K562 (cell line): ENCODE data around the gene DLX3. TPM values are rescaled to one million over a fixed set of nuclear protein-coding genes. Genes with fewer than 3 reads are reported as not detected.

Experiments used
- ATAC-seq: fragments of 200-7000 bp; cut with Tn5 transposase; 3 replicates; pipeline ENCODE4 v1.9.1; 2020; ENCODE audit warnings: moderate library complexity
- BruUV-seq: library from RNA; stranded (reverse); fragments of 400-500 nt; replicated peaks from 2 replicates; lab custom pipeline; 2021; lab: Mats Ljungman, UMichigan
- CTCF ChIA-PET: fragments of 300-600 bp; formaldehyde crosslinking; extraction: SDS; loops from one replicate; lab custom pipeline; 2021; ENCODE audit warnings: low intra/inter-chr PET ratio; lab: Yijun Ruan, JAX
- POLR2A ChIA-PET: fragments of 300-600, 350-650 bp; sonication (Branson Sonifier 250); formaldehyde crosslinking; extraction: SDS; loops from one replicate; lab custom pipeline; 2021; ENCODE audit warnings: antibody characterized with exemption, inconsistent platforms; lab: Yijun Ruan, JAX
- DNase-seq, 4 experiments: peaks; one replicate each; pipeline versions ENCODE4 v3.0.0 to v3.0.0-alpha.2; 2011 to 2018; ENCODE audit warnings: low spot score in 3 of 4, mixed read lengths in 3 of 4; ENCODE audit errors: extremely low read depth in 1 of 4
- FAIRE-seq: peaks from 2 replicates; lab custom pipeline; 2011; peaks lifted over from hg19 to GRCh38; lab: Jason Lieb, UNC
- H2AFZ ChIP-seq: 2 replicates; pipeline ENCODE4 v1.6.0; 2011; ENCODE audit warnings: low read depth, low read length, control low read depth, inconsistent platforms
- H3K27ac ChIP-seq: fragments of 200-600 bp; 3 replicates; pipeline ENCODE4 v1.8.0; 2011; ENCODE audit warnings: low read depth, mild to moderate bottlenecking, control low read depth, inconsistent platforms, low read length, moderate library complexity, mixed read lengths; ENCODE audit errors: extremely low read depth
- H3K27me3 ChIP-seq, 2 experiments: fragments of 300-600 bp in 1 of 2; 2 replicates in 1 of 2; 3 replicates in 1 of 2; pipeline versions ENCODE4 v1.6.0 to v1.8.0; 2011; ENCODE audit warnings: inconsistent platforms in 2 of 2, low read length in 2 of 2, mild to moderate bottlenecking in 1 of 2, mixed read lengths in 1 of 2, moderate library complexity in 1 of 2; ENCODE audit not compliant: control insufficient read depth in 2 of 2, insufficient read depth in 2 of 2
- H3K36me3 ChIP-seq: fragments of 300-600 bp; 3 replicates; pipeline ENCODE4 v1.8.0; 2011; ENCODE audit warnings: mild to moderate bottlenecking, low read length, inconsistent platforms; ENCODE audit not compliant: control insufficient read depth, insufficient read depth
- H3K4me1 ChIP-seq, 2 experiments: fragments of 200-600 bp in 1 of 2; replicated peaks in 1 of 2; 2 replicates in 1 of 2; 3 replicates in 1 of 2; pipeline versions ENCODE4 v1.5.1 to v1.8.0; 2011; ENCODE audit warnings: inconsistent platforms in 2 of 2, low read length in 2 of 2, mild to moderate bottlenecking in 1 of 2, mixed read lengths in 1 of 2, moderate library complexity in 1 of 2; ENCODE audit not compliant: control insufficient read depth in 2 of 2, insufficient read depth in 2 of 2
- H3K4me2 ChIP-seq: 2 replicates; pipeline ENCODE4 v1.6.1; 2011; ENCODE audit warnings: low read length, control low read depth, inconsistent platforms, mixed read lengths; ENCODE audit not compliant: insufficient read depth
- H3K4me3 ChIP-seq: fragments of 200-600 bp; sonication (generic), shearing (Covaris generic); 2 replicates; pipeline ENCODE4 v1.5.1; 2016; ENCODE audit warnings: control low read depth, inconsistent platforms
- H3K79me2 ChIP-seq: fragments of 200-600 bp; 3 replicates; pipeline ENCODE4 v1.8.0; 2011; ENCODE audit warnings: low read length, inconsistent platforms; ENCODE audit not compliant: control insufficient read depth, insufficient read depth
- H3K9ac ChIP-seq, 2 experiments: 2 replicates each; pipeline versions ENCODE4 v1.6.0 to v1.6.1; 2011; ENCODE audit warnings: low read depth in 2 of 2, low read length in 2 of 2, control low read depth in 1 of 2, inconsistent platforms in 1 of 2, mild to moderate bottlenecking in 1 of 2, mixed read lengths in 1 of 2; ENCODE audit not compliant: insufficient read depth in 1 of 2
- H3K9me1 ChIP-seq: one replicate; pipeline ENCODE4 v1.6.0; 2011; ENCODE audit warnings: inconsistent platforms, mild to moderate bottlenecking, low read length, moderate library complexity; ENCODE audit not compliant: control insufficient read depth, insufficient read depth
- H3K9me3 ChIP-seq: replicated peaks from 2 replicates; pipeline ENCODE4 v1.5.1; 2011; ENCODE audit warnings: low read depth, low read length, inconsistent platforms; ENCODE audit not compliant: control insufficient read depth, insufficient read depth
- H4K20me1 ChIP-seq: replicated peaks from 2 replicates; pipeline ENCODE4 v1.6.1; 2011; ENCODE audit warnings: low read length, inconsistent platforms, mixed read lengths; ENCODE audit not compliant: control insufficient read depth, insufficient read depth
- ATF4 ChIP-seq: fragments of 450-650 bp; formaldehyde crosslinking; IDR thresholded peaks from 2 replicates; pipeline ENCODE4 v1.4.0; 2022; ENCODE audit warnings: mild to moderate bottlenecking, moderate library complexity
- CC2D1A ChIP-seq: fragments of 450-650 bp; IDR thresholded peaks from 2 replicates; pipeline ENCODE4 v1.6.1; 2017; ENCODE audit warnings: mild to moderate bottlenecking
- IFI16 ChIP-seq: fragments of 250-450 bp; sonication (Bioruptor Pico); IDR thresholded peaks from 2 replicates; pipeline ENCODE4 v2.1.2; 2022; ENCODE audit warnings: mild to moderate bottlenecking, inconsistent platforms
- IRF2 ChIP-seq: sonication (generic); formaldehyde crosslinking; IDR thresholded peaks from 2 replicates; pipeline ENCODE4 v1.8.1; 2022; ENCODE audit warnings: mild to moderate bottlenecking, missing genetic modification reagents
- RBFOX2 ChIP-seq: fragments of 200-400 bp; formaldehyde crosslinking; IDR thresholded peaks from 2 replicates; pipeline ENCODE4 v1.6.1; 2017; ENCODE audit warnings: low read depth, mild to moderate bottlenecking, low read length, moderate library complexity
- SNRNP70 ChIP-seq: fragments of 200-400 bp; formaldehyde crosslinking; optimal IDR thresholded peaks from 2 replicates; pipeline ENCODE3; 2017; ENCODE audit warnings: low read depth, low read length
- SRSF1 ChIP-seq: fragments of 200-400 bp; formaldehyde crosslinking; IDR thresholded peaks from 2 replicates; pipeline ENCODE4 v1.6.1; 2017; ENCODE audit warnings: mild to moderate bottlenecking, low read depth, low read length, moderate library complexity
- ZBTB12 ChIP-seq: fragments of 250-450 bp; sonication (Bioruptor Pico); IDR thresholded peaks from 2 replicates; pipeline ENCODE4 v1.4.0; 2020
- ZBTB34 ChIP-seq: fragments of 250-450 bp; sonication (Bioruptor Pico); IDR thresholded peaks from 2 replicates; pipeline ENCODE4 v1.8.0; 2021; ENCODE audit warnings: mild to moderate bottlenecking, moderate library complexity
- ZNF174 ChIP-seq: fragments of 250-450 bp; sonication (Bioruptor Pico); IDR thresholded peaks from 2 replicates; pipeline ENCODE4 v1.4.0; 2020; ENCODE audit warnings: mild to moderate bottlenecking
- ZNF561 ChIP-seq: fragments of 450-650 bp; formaldehyde crosslinking; conservative IDR thresholded peaks from 2 replicates; pipeline ENCODE4 v1.4.0; 2020; ENCODE audit warnings: mild to moderate bottlenecking, moderate library complexity
- ZNF740 ChIP-seq, 3 experiments: fragments of 200-800 bp in 1 of 3; sonication (Bioruptor generic) in 1 of 3; sonication (generic) in 1 of 3; formaldehyde crosslinking in 1 of 3; IDR thresholded peaks; 2 replicates each; pipeline versions ENCODE4 v1.6.1 to v1.8.0; 2016 to 2022; ENCODE audit warnings: mild to moderate bottlenecking in 2 of 3, missing compliant biosample characterization in 2 of 3, missing genetic modification characterization in 2 of 3, missing genetic modification reagents in 1 of 3
- WGBS: fragments of 100-300 bp; shearing (Covaris generic); methylation state at CpG from one replicate; pipeline ENCODE4 v1.1.6; 2016; ENCODE audit warnings: low coverage, mixed read lengths; ENCODE audit not compliant: insufficient coverage; ENCODE audit errors: missing lambda C conversion rate; 5-methylcytosine and 5-hydroxymethylcytosine counted together
- in situ Hi-C: fragments of 300-500 bp; cut with MboI; formaldehyde crosslinking; loops from 4 replicates; pipeline ENCODE4 v1.15.0; 2018; ENCODE audit warnings: inconsistent platforms, mixed read lengths
- intact Hi-C: fragments of 100-400 bp; cut with micrococcal nuclease; formaldehyde crosslinking; loops from 2 replicates; pipeline ENCODE4 v1.14.2; 2022
- polyA plus RNA-seq, 8 experiments: library from polyadenylated mRNA; depleted of rRNA in 4 of 8; stranded (reverse) in 5 of 8; unstranded in 3 of 8; fragments of >200 nt; fragmentation: Nextera tagmentation in 2 of 8; fragmentation: Illumina TruSeq in 1 of 8; extraction: Ambion mirVana in 2 of 8; extraction: Trizol in 1 of 8; gene quantifications; 2 replicates each; pipeline versions ENCODE4 v1.2.1 to v1.2.3, GENCODE V29; 2011 to 2014; ENCODE audit warnings: inconsistent platforms in 1 of 8, missing spikeins in 1 of 8
- total RNA-seq, 7 experiments: library from RNA; depleted of rRNA in 6 of 7; stranded (reverse); fragments of >200 nt in 6 of 7; fragmentation: Illumina TruSeq in 2 of 7; extraction: Trizol in 2 of 7; gene quantifications; 2 replicates each; pipeline versions ENCODE4 v1.2.1 to v1.2.3, GENCODE V29; 2011 to 2021; ENCODE audit warnings: low replicate concordance in 1 of 7

Gene DLX3
- total and polyA plus RNA-seq, 9 of the 15 experiments (the other 6 are each of a cell fraction or from before 2014, with no cell fraction given), result not detected

- H3K9ac ChIP-seq, result no peak overlapping the region
- no peaks in the 10 kb centered on the region for H3K79me2 ChIP-seq
- no peaks in the 10 kb centered on the region for H3K9me1 ChIP-seq
- no peaks in the 10 kb centered on the region for H3K9me3 ChIP-seq
- TF ChIP-seq CC2D1A (no peak), IFI16 (CRISPR knock-in tag) (no peak), ZBTB12 (CRISPR knock-in tag) (no peak), IRF2 (no peak), ATF4 (CRISPR knock-in tag) (no peak), ZBTB34 (no peak), SRSF1 (no peak), ZNF561 (CRISPR knock-in tag) (no peak), ZNF174 (no peak), SNRNP70 (no peak), ZNF740 (CRISPR knock-in tag; IDR thresholded peaks at IDR 0.05) (no peak), ZNF740 (tag; IDR thresholded peaks at IDR 0.05) (no peak), RBFOX2 (no peak)
- no peak overlapping the region for H3K4me2 ChIP-seq
- no peak for DNase-seq
- H3K4me3 ChIP-seq, result no peak overlapping the region
- no peak overlapping the region for H2AFZ ChIP-seq
- intact Hi-C loops (no loop called here), in situ Hi-C loops (no loop called here)
- ChIA-PET POLR2A (interaction anchor here (0.6 to 0.7 kb wide), 3 partner anchors 7 to 219 kb away, joined by 3 to 4 read pairs (median 3); no protein-coding TSS in a partner anchor), CTCF (no interaction called here)
- BruUV-seq, result no TSS peak
- peaks cover 50 to 91% of the 10 kb centered on the region in 2 experiments for H3K27me3 ChIP-seq
- ATAC-seq, result no peak
- no peaks in the 10 kb centered on the region for H3K36me3 ChIP-seq
- peaks cover 4% of the 10 kb centered on the region; the same call in 1 of the 2 replicates for H4K20me1 ChIP-seq
- WGBS, result 3% methylated on average over 3 of the region's 3 CpGs
- peaks cover 0 to 27% of the 10 kb centered on the region in 2 experiments; a peak in 3 of 5 replicates for H3K4me1 ChIP-seq
- no peak for FAIRE-seq
- no peak overlapping the region for H3K27ac ChIP-seq
Measured at GRCh38 chr17:49966767-49967166, 28.3 kb downstream of the DLX3 start.
